Measurements from ENCODE around the gene ZNF782.

ZNF782 gene

DNA sequence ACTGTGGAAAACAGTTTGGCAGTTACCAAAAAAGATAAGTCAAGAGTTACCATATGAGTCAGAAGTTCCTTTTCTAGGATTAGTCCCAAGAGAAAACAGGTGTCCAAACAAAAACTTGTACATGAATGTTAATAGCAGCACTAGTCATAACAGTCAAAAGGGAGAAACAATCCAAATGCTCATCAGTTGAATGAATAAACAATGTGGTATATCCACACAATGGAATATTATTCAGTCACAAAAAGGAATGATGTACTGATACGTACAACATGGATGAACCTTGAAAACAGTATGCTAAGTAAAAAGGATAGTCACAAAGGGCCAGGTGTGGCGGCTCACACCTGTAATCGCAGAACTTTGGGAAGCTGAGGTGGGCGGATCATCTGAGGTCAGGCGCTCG, 84.3 kb downstream of the ZNF782 start:
- WGBS = 90% methylated on average over 6 of the region's 6 CpGs
- no peaks in the 10 kb centered on the region for H3K27me3 ChIP-seq (ENCODE audit: control insufficient read depth in 1 of 2, insufficient read depth in 1 of 2, low read length in 2 of 2)
- no peak overlapping the region for H3K23ac ChIP-seq (ENCODE audit: low read length in 2 of 2)
- no peak overlapping the region for H2BK12ac ChIP-seq (ENCODE audit: low read length in 2 of 2)
- no peak for DNase-seq
- H3K9ac ChIP-seq (ENCODE audit: low read length) = no peak overlapping the region
- no peak overlapping the region for H2AK5ac ChIP-seq (ENCODE audit: low read length, severe bottlenecking)
- H2AFZ ChIP-seq (ENCODE audit: low read depth, low read length) = no peak overlapping the region
- no peaks in the 10 kb centered on the region for H3K4me1 ChIP-seq (ENCODE audit: control insufficient read depth, insufficient read depth, low read depth, low read length)
- H3K79me1 ChIP-seq (replicated peaks; ENCODE audit: low read length, poor library complexity, severe bottlenecking) = peaks cover 10% of the 10 kb centered on the region
- H2BK15ac ChIP-seq (ENCODE audit: low read depth, poor library complexity, severe bottlenecking) = no peak overlapping the region
- H2BK5ac ChIP-seq (ENCODE audit: low read depth, low read length, poor library complexity, severe bottlenecking) = no peak overlapping the region
- H4K8ac ChIP-seq (ENCODE audit: low read length) = no peak overlapping the region
- H3K27ac ChIP-seq (ENCODE audit: low read length, poor library complexity, severe bottlenecking) = no peak overlapping the region
- H3K4me3 ChIP-seq (ENCODE audit: insufficient read depth in 1 of 2, low read depth in 1 of 2, low read length in 2 of 2) = peak overlapping the region in 1 of 2 experiments; percentile 39
- H2BK120ac ChIP-seq (ENCODE audit: low read depth, low read length) = no peak overlapping the region
- H3K14ac ChIP-seq (ENCODE audit: low read length in 2 of 2) = no peak overlapping the region
- H3K36me3 ChIP-seq (ENCODE audit: control insufficient read depth in 1 of 2, insufficient read depth in 2 of 2, low read depth in 1 of 2, low read length in 2 of 2) = peaks cover 25 to 97% of the 10 kb centered on the region in 2 experiments
- peaks cover 96% of the 10 kb centered on the region for H3K9me3 ChIP-seq (ENCODE audit: control insufficient read depth, low read length)
- H3K18ac ChIP-seq (ENCODE audit: low read depth in 1 of 2, low read length in 2 of 2) = no peak overlapping the region
- no peak overlapping the region for H3K4me2 ChIP-seq (ENCODE audit: low read length, poor library complexity, severe bottlenecking)
- no peak overlapping the region for H3K4ac ChIP-seq (ENCODE audit: low read depth in 1 of 2, low read length in 2 of 2)
- H4K91ac ChIP-seq (ENCODE audit: low read length) = no peak overlapping the region
